Inflammatory macrophage (primary cell): ENCODE measurements around the gene JOSD2.

Source experiments
- DNase-seq, 2 donors: peaks; one replicate each; pipeline ENCODE4 v3.0.0-alpha.2; 2020 to 2022
- total RNA-seq, 18 experiments: gene quantifications; one replicate each; lab custom pipeline; 2026; ENCODE audit warnings: mixed read lengths in 6 of 18, inconsistent platforms in 2 of 18; lab: John Stamatoyannopoulos, UW

The JOSD2 gene, protein sequence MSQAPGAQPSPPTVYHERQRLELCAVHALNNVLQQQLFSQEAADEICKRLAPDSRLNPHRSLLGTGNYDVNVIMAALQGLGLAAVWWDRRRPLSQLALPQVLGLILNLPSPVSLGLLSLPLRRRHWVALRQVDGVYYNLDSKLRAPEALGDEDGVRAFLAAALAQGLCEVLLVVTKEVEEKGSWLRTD
- 6.1 to 23.9 (median 12.0) reads per million in 18 experiments for total RNA-seq

DNA sequence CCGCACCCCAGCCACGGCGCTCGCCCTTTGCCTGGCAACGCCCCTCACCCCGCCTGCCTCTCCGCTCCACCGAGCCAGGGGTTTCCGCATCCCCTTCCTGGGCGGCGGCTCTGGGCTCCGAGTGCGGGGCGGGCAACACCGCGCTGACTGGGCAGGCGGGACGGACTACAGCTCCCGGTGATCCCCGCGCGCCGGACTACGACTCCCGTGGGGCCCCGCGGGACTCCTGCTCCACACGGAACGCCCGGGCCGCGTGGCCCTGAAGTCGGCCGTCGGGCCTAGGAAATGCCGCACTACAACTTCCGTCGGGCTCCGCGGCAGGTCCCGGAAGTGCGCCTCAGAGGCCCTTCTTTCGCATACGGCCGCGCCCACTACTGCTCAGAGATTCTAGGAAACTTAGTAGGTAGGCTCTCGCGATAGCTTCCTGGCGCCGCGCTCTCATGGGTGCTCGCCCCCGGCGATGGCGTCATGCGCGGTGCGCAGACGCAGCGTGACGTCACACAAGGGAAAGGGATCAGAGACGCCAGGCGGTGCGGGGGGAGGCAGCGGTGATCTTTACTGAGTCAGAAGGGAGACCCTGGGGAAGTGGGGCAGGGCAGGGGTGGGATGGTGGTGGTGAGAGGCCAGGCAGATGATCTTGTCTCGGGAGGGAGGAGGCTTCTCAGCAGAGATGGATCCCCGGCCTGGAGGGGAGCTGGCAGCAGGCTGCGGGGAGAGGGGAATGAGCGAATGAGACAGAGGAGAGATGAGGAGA, at the start of gene JOSD2:
Gene JOSD2, minus strand, starts transcription at position 123 of the 754 bp plus-strand sequence. CDS start 760 bp downstream, outside the sequence.
- DNase-seq = peak; percentile 99 to 100

DNA sequence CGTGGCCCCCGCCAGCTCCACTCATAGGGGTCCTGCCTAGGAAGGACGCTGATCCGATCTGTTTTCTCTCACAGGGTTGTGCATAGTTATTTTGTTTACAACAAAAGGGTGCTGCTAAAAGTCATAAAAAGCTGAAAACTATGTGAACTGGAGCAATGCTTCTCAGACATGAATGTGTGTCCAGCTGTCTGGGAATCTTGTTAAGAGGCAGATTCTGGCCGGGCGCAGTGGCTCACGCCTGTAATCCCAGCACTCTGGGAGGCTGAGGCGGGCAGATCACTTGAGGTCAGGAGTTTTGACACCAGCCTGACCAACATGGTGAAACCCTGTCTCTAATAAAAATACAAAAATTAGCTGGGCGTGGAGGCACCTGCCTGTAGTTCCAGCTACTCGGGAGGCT, 48.6 kb upstream of the JOSD2 start:
- DNase-seq = no peak

DNA sequence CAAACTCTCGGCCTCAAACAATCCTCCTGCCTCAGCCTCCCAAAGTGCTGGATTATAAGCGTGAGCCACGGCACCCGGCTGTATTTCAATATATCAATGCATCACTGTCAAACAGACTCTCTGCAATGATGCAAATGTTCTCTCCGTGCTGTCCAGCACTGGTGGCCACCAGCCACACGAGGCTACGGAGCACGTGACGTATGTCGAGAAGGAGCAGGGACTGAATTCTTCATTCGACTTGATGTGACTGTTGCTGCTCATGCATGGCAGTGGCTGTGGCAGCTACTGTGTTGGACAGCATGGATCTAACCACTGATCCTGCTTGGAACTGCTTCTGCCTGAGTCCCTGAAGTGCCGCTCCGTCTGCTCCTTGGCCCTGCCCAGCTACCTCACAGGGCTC, 47.5 kb upstream of the JOSD2 start:
- no peak for DNase-seq

DNA sequence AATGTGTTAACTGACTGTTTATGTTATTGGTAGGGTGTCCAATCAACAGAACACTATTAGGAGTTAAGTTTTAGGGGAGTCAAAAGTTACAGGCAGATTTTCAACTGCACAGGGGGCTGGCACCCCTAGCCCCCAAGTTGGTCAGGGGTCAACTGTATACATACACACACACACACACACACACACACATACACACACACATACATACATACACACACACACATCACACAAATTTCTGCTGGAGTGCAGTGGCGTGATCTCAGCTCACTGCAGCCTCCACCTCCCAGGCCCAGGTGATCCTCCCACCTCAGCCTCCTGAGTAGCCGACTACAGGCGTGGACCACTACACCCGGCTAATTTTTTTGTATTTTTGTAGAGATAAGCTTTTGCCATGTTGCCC, 47.0 kb upstream of the JOSD2 start:
- no peak for DNase-seq

DNA sequence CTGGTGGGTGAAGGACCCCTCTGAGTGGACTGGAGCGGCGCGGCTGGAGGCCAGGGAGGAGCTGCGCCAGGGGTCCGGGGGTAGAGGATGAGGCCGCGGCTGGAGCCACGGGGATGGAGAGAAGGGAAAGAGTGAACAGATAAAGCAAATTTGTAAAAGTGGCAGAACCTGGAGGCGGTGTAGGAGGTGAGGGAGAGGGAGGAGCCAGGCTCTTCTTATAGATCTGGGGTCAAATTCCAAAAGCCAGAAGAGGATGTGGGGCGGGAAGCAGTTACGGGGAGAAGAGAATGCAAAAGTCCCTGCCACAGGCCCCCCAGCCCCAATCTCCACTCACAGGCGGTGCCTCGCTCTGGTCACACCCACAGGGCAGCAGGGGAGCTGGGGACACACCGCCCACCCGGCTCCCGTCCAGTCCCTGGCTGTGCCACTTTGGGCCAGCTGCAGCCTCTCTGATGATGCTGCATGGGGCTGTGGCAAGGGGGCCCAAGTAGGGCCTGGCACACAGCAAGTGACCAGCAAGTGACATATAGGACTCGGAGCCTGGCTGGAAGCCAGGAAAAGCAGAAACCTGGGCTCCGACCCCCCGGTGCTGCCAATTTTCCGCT, 46.1 kb upstream of the JOSD2 start:
- no peak for DNase-seq

DNA sequence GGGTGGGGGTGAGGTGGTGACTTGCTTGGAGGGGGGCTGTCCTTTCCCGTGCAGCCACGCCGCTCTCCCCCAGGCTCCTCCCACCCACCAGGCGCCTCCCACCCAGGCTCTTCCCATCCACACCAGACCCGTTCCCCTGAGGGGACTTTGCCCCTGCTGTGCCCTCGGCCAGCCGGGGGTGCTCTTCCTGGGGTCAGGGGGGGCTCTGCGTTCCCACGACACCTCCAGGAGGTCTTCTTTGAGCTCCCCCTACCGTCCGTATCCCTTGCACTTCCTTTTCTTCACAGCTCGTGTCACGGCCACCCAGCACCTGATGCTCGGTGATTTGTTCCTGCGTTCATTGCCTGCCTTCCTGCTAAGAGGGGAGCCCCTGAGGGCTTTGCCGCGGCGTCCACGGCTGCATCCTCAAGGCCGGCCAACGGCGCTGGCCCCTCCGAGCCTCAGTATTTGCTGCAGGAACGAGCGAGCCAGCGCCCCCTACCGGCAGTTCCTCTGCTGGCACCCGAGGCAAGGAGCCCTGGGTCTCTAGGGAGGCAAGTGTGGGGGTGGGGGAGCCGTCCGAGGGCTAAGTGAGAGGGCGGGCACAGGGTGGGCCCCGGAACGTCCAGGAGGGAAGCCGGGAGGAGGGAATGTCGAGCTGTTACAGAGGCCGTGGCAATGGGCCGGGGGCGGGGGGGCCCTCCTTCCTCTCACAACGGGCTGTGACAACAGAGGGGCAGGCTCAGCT, 45.5 kb upstream of the JOSD2 start:
- DNase-seq = peak; percentile 45 to 63

DNA sequence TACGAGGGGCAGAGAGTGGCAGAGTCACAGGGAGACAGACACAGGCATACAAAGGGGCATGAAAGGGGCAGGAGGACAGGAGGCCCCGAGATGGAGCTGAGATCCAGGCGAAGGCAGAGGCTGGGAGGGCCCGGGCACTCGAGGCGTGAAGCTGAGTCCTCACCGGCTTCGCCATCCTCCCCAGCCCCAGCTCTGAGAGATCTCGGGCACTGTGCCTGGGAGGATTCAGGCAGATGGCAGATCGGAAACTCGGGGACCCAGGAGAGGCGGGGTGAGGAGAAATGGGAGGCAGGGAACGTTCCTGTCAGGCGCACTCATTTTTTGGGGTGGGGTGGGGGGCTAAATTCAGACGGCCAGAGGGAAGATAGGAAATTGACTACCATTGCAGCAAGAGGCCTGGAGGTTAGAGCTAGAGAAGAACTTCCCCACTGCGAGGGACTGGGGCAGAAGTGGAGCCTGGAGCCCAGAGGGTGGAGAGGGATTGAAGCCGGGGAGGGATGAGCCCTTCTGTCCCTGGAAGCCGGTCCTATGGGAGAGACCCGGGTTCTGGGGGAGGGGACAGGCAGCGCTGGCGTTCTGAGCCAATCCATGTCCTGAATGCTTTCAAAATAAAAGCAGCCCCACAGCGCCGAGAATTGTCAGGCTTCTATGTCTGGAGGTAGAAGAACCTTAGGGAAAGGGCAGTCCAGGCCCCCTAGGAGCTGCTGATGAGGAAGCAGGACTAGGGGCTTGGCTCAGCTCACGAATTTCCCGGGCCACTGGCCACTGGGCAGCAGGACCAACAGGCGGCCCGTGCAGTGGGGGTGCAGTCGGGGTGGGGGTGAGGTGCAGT, 44.7 kb upstream of the JOSD2 start:
- no peak for DNase-seq

DNA sequence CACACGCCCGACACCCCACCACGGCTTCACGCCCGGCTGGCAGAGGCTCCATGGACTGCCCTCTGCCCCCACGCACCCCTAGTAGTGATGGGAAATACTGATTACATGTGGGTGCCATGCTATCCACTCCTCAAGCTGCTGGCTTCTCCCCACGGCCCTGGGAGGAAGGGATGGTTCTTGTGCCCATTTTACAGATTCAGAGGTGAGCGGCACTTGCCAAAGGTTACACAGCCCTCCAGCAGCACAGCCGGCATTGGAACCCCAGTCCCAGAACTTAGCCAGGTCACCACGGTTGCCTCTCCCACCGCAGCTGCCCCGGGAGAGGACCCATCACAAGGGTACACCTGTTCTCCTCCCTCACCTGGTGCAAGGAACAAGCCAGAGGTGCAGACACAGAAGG, 44.0 kb upstream of the JOSD2 start:
- DNase-seq = no peak

DNA sequence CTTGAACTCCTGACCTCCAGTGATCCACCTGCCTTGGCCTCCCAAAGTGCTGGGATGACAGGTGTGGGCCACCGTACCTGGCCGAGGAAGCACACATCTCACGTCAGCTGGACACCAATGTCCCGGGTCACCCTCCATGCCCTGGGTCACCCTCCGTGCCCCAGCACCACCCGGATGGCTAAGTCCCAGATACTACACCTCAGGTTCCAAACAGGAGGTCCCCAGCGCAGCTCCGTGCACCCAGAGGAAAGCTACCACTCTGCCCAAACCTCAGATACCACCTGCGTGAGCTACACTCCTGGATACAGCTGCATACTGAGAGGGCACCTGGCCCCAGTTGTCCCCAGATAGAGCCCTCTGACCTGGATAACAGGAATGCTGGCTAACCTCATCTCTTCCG, 43.2 kb upstream of the JOSD2 start:
- no peak for DNase-seq

DNA sequence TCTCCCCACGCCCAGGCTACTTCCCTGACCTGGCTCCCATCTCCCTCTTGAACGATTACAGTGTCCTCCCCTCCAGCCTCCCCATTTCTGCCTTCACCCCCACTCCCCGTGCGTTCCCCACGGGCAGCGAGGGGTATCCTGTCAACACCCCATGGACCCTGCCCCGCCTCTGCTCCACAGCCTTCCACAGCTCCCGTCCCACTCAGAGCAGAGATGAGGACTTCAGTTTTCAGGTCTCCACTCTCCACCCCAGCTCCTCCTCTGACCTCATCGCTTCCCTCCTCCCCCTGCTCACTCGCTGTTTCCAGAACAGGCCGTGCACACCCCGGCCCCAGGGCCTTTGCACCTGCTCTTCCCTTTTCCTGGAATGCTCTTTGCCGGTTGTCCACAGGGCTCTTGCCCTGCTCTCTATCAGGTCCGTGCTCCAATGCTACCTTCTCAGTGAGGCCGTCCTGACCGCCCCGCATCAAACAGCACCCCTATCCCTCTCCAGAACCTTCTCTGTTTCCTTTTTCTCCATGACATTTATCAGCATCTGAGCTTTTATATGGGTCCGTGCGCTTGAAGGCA, 42.2 kb upstream of the JOSD2 start:
- no peak for DNase-seq

DNA sequence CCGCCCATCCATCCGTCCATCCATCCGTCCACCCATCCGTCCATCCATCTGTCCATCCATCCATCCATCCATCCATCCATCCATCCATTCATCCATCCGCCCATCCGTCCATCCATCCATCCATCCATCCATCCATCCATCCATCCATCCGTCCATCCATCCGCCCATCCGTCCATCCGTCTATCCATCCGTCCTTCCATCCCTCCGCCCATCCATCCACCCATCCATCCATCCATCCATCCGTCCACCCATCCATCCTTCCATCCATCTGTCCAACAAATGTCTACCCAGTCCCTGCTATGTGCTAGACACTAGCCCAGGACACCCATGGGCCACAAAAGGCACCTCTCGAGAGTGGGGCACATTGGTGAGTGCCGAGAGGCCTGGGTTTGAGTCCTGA, 41.5 kb upstream of the JOSD2 start:
- no peak for DNase-seq

DNA sequence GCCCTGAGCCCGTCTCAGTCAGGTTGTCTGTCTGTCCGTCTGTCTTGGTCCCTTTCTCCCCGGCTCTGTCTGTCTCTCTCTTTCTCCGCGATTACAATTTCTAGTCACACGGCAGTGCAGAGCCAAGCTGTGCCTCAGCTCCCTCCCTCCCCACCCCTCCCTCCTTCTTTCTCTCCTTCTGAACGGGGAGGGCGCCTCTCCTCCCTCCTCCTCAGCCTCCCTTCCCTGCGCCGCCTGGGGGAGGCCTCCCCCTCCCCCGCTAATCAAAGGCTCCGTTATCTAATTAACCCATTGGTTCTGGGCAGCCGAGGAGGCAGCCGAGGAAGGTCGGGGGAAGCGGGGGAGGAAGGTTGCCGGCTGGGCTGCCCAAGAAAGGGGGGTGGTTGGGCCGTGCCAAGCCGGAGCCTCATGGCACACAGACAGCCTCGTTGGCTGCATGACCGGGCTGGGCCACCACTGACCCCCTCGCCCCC, 40.8 kb upstream of the JOSD2 start:
- no peak for DNase-seq

DNA sequence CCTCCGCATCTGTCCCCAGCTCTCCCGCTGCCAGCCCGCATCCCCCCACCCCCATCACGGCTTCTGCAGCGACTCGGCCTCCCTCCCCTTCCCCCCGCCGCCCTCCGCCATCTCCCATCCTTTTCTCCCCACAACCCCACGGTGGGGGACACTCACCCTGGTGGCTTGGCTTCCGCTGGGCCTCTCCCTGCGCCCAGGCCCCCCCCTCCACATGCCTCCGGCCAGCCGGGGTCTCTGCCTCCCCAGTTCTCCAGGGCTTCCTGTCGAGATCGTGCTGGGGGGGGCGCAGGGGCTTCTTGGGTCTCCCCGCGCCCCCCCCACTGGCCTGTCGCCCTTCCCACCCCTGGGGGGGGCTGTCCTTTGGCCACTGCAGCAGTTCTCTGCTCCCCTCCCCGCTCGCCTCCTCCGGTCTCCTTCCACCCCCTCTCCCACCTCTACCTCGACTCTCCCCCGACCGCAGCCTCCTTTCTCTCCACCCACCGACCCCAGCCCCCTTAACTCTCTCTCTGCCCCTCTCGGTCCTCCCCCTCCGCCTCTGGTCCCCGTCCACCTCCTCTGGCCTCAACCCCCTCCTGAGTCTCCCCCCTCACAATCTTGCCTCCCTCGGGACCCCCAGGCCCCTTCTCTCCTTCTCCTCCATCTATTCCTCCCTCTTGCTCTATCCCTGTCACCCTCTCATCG, 40.2 kb upstream of the JOSD2 start:
- no peak for DNase-seq

DNA sequence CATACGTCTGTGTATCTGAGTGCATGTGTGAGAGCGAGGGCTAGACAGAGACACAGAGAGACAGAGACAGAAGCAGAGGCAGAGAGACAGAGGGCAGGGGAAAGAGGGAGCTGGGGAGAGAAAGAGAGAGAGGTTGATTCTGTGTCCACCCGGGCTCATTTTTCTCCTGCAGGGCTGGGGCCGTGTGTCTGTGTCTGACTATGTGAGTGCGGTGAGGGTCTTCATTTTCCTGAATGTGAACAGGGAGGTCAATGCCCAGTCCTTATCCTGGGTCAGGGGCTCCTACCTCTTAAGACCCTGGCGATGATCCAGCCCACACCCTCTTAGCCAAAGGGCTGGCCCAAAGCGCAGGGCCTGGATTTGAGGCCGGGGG, 39.6 kb upstream of the JOSD2 start:
- no peak for DNase-seq

DNA sequence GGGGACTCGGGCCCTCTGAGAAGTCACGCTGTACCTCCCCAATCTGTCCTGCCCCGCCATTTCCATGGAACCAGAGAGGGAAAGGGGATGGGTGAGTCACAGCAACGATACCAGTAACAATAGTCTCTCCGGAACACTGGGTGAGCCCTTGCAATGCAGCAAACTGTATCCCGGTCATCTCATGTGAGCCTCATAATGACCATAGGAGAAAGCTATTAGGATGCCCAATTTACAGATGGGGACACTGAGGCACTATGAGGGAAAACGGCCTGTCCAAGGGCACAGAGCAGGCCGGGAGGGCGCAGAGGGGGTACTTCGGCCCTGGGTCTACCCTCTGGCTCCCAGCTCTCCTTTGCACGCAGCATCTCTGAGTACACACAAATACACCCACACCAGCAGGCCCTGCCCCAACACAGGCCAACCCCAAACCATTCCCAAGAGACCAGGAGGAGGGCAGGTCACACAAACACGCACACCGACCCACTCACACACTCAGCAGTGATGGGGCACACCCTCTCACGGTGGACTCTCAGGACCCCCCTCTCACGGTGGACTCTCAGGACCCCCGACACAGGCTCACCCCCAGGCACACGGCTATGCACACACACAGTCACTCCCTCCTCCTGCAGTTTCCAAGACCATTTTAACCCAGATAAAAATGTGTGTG, 39.1 kb upstream of the JOSD2 start:
- no peak for DNase-seq

DNA sequence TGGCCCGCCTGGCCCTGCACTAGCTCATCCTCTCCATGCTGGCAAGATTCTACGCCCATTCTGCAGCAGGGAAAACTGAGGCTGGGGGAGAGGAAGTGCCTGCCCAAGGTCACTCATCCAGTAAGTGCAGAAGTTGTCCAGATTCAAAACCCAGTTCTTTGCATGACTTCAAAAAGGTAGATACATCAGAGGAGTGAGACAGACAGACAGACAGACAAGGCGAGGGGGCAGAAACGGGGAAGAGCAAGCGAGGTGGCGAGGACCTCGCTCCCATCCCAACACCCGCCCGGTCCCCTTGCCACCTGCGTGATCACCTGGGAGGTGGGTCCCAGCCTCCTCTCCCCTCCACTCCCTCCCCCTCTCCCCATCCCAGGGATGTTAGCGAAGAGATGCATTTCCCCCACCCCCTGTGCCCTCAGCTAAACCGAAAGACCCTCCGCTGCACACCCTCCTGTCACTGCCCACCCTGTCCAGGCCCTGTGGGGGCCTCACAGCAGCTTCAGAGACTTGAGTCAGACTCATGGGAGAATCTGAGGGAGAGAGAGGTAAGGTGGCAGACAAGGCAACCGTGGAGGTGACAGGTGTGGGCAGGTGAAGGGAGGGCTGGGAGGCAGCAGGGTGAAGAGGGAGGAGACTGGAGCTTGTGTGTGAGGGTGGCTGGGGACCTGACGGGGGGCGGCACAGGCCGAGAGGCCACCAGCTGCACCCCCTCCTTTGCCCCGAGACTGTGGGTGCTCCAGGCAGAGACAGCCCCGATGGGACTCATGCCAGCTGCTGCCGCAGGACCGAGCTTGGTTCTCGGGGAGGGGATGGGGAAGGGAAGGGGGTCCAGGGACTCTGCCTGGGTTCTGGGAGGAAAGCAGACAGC, 38.3 kb upstream of the JOSD2 start:
- no peak for DNase-seq

DNA sequence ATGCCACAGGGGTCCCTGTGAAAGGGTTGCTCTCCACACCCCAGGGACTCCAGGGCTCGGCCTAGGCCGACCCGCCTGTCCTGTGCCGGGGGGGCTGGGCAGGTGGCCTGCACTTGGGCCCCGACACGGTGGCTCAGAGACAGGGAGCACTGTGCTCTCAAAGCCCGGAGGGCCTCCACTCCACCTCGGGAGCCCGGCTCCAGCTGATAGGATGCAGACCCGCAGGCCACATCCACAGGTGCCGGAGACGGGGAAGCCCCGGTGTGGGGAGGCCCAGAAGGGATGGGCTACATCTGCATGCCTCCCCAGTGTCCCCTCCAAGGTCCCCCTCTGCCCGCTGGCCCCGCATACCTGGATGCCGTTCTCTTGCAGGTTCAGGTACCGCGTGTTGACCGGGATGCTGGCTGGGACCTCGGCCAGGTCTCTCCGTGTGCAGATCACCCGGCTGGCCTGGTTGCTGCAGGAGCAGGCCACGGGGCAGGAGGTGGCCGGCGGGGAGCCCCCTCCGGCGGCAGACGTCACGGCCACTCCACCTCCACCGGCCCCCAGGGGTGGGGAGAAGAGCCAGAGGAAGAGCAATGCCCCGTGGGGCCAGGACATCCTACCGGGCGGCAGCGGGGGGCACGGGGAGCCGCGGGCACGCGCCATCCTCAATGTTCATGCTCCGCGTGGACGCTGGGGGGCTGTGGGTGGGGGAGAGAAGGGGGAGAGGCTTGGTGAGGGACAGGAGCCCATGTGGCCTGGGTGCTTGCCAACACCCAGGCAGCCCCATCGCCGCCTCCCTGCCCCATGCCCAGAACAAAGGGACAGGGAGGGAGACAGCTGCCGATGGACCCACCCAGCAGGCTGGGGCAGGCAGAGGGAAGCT, 37.4 kb upstream of the JOSD2 start:
- DNase-seq = no peak

DNA sequence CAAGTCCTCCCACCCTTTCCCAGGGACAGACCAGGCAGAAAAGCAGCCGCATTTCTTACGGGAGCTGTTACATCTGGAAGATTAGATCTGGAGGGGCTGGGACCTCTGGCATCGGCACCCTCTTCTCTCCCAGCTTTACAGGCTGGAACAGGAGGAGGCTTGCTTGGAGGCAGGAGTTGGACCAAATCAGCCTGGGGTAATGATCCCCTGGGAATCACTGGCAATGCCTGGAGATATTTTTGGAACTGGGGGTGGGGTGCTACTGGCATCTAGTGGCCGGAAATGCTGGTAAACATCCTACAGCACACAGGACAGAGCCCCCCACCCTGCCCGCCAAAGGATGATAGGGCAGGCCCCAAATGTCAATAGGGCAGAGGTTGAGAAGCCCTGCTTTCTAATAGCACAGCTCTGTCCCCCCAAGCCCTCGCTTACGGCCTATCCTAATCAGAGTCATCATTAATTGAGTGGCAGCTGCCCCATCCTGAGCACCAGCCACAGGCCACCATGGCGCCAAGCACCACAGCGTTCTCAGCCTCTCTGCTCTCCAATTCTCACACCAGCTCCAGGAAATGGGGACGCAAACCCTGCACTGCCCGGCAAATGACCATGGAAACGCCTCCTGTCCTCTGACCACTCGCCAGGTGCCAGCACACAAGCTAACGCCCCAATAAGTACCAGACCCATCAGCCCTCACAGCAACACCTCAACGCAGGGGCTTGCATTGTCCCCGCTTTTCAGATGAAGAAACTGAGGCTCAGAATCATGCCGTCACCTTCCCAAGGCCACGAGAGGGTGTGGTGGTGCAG, 36.6 kb upstream of the JOSD2 start:
- DNase-seq = no peak
